ENCODE data around the gene SLC39A7. TPM values are rescaled to one million over a fixed set of nuclear protein-coding genes. Genes with fewer than 3 reads are reported as not detected.

SLC39A7 gene
- polyA plus RNA-seq, 2 of the 4 experiments (the other 2 are of a cell fraction), result 59.0 to 122 TPM

- no peak for FAIRE-seq
- no peak for ATAC-seq
- WGBS (ENCODE audit: missing lambda C conversion rate), result 23% methylated on average over 6 of the region's 6 CpGs
- H3K4me3 ChIP-seq, result peak overlapping the region; percentile 42
- no peak for DNase-seq (ENCODE audit: low read depth in 1 of 2, low spot score in 1 of 2)
- peak overlapping the region; percentile 82 for H3K4me2 ChIP-seq
- TF ChIP-seq PHF8 (IDR thresholded peaks at IDR 0.05; ENCODE audit: borderline replicate concordance, low read depth), result no peak
- TF ChIP-seq ZFP36 (IDR thresholded peaks at IDR 0.05; ENCODE audit: borderline replicate concordance, partially characterized antibody), result no peak
- TF ChIP-seq ZNF302 (CRISPR knock-in tag; IDR thresholded peaks at IDR 0.05), result no peak
- TF ChIP-seq CEBPB (IDR thresholded peaks at IDR 0.05), result no peak
- no peak for TF ChIP-seq NFE2L2 (conservative IDR thresholded peaks at IDR 0.05; ENCODE audit: low read length)
- TF ChIP-seq ELK1 (IDR thresholded peaks at IDR 0.05; ENCODE audit: low read depth, low read length), result no peak
- no peak for TF ChIP-seq NPAS2 (CRISPR knock-in tag; IDR thresholded peaks at IDR 0.05; ENCODE audit: borderline replicate concordance)
- TF ChIP-seq JUNB (IDR thresholded peaks at IDR 0.05), result no peak
- TF ChIP-seq HOXB13 (CRISPR knock-in tag; IDR thresholded peaks at IDR 0.05; ENCODE audit: low read depth), result no peak
- no peak for TF ChIP-seq PBX3 (IDR thresholded peaks at IDR 0.05)
- TF ChIP-seq FOSB (CRISPR knock-in tag; IDR thresholded peaks at IDR 0.05), result no peak
- no peak for TF ChIP-seq RARB (CRISPR knock-in tag; IDR thresholded peaks at IDR 0.05)
- TF ChIP-seq SREBF2 (IDR thresholded peaks at IDR 0.05), result no peak
- no peak for TF ChIP-seq FOXS1 (CRISPR knock-in tag; IDR thresholded peaks at IDR 0.05)
- no peak for TF ChIP-seq CHD4 (IDR thresholded peaks at IDR 0.05; ENCODE audit: borderline replicate concordance)
- TF ChIP-seq NR3C1 (IDR thresholded peaks at IDR 0.05), result no peak
- no peak for TF ChIP-seq GATA3 (IDR thresholded peaks at IDR 0.05; ENCODE audit: borderline replicate concordance)
- TF ChIP-seq USF2 (IDR thresholded peaks at IDR 0.05), result no peak
- no peak for TF ChIP-seq HOXA7 (CRISPR knock-in tag; IDR thresholded peaks at IDR 0.05)
- TF ChIP-seq CHD2 (IDR thresholded peaks at IDR 0.05; ENCODE audit: low read length, partially characterized antibody), result no peak
- POLR2A ChIA-PET, result no interaction called here
- H3K4me1 ChIP-seq, result peaks cover 5% of the 10 kb centered on the region; the same call in 1 of the 3 replicates
- H3K9me3 ChIP-seq, result no peaks in the 10 kb centered on the region
- peak overlapping the region; percentile 36 to 75; a peak in 4 of 6 replicates for H3K27ac ChIP-seq
- CTCF ChIA-PET, result no interaction called here
These were observed 12.1 kb downstream of the SLC39A7 start for GRCh38 chr6:33212857-33213165.

GRCh38 chr6:33213166-33213988 is 12.7 kb downstream of the SLC39A7 start:
- H3K9me3 ChIP-seq, result no peaks in the 10 kb centered on the region
- H3K4me1 ChIP-seq, result peaks cover 5% of the 10 kb centered on the region; the same call in 1 of the 3 replicates
- H3K27ac ChIP-seq, result peak overlapping the region; percentile 36 to 75; a peak in 4 of 6 replicates
- no peak for TF ChIP-seq ZNF302 (CRISPR knock-in tag; IDR thresholded peaks at IDR 0.05)
- no peak for TF ChIP-seq E2F6 (IDR thresholded peaks at IDR 0.05; ENCODE audit: borderline replicate concordance, low read depth)
- TF ChIP-seq RCOR1 (IDR thresholded peaks at IDR 0.05; ENCODE audit: low read depth, low read length), result no peak
- TF ChIP-seq HOXA7 (CRISPR knock-in tag; IDR thresholded peaks at IDR 0.05), result no peak
- no peak for TF ChIP-seq NPAS2 (CRISPR knock-in tag; IDR thresholded peaks at IDR 0.05; ENCODE audit: borderline replicate concordance)
- TF ChIP-seq HEYL (CRISPR knock-in tag; IDR thresholded peaks at IDR 0.05), result no peak
- no peak for TF ChIP-seq TP53 (CRISPR knock-in tag; IDR thresholded peaks at IDR 0.05)
- no peak for TF ChIP-seq MAX (IDR thresholded peaks at IDR 0.05)
- no peak for TF ChIP-seq CEBPB (IDR thresholded peaks at IDR 0.05)
- TF ChIP-seq CHD4 (IDR thresholded peaks at IDR 0.05; ENCODE audit: borderline replicate concordance), result no peak
- TF ChIP-seq EHMT2 (IDR thresholded peaks at IDR 0.05; ENCODE audit: low read depth), result no peak
- no peak for TF ChIP-seq CBX8 (IDR thresholded peaks at IDR 0.05)
- TF ChIP-seq POLR2AphosphoS2 (conservative IDR thresholded peaks at IDR 0.05; ENCODE audit: low read length), result no peak
- TF ChIP-seq USF2 (IDR thresholded peaks at IDR 0.05), result no peak
- no peak for TF ChIP-seq EP300 (IDR thresholded peaks at IDR 0.05)
- TF ChIP-seq RFX5 (IDR thresholded peaks at IDR 0.05), result no peak
- no peak for TF ChIP-seq POLR2A (IDR thresholded peaks at IDR 0.05; ENCODE audit: low read length)
- TF ChIP-seq JUNB (IDR thresholded peaks at IDR 0.05), result no peak
- TF ChIP-seq MYC (IDR thresholded peaks at IDR 0.05; ENCODE audit: borderline replicate concordance, low read length), result no peak
- H3K4me3 ChIP-seq, result peak overlapping the region; percentile 42
- CTCF ChIA-PET, result no interaction called here
- ATAC-seq, result peak in 1 of 2 experiments; percentile 51; a peak in 3 of 6 replicates
- POLR2A ChIA-PET, result no interaction called here
- WGBS (ENCODE audit: missing lambda C conversion rate), result 27% methylated on average over 25 of the region's 43 CpGs
- FAIRE-seq, result no peak
- DNase-seq (ENCODE audit: low read depth in 1 of 2, low spot score in 1 of 2), result no peak
- H3K4me2 ChIP-seq, result peak overlapping the region; percentile 82
